ENCODE measurements around the gene HOXC12. TPM values are rescaled to one million over a fixed set of nuclear protein-coding genes. Genes with fewer than 3 reads are reported as not detected.

Gene HOXC12
- total and polyA plus RNA-seq, 4 donors = not detected

DNA sequence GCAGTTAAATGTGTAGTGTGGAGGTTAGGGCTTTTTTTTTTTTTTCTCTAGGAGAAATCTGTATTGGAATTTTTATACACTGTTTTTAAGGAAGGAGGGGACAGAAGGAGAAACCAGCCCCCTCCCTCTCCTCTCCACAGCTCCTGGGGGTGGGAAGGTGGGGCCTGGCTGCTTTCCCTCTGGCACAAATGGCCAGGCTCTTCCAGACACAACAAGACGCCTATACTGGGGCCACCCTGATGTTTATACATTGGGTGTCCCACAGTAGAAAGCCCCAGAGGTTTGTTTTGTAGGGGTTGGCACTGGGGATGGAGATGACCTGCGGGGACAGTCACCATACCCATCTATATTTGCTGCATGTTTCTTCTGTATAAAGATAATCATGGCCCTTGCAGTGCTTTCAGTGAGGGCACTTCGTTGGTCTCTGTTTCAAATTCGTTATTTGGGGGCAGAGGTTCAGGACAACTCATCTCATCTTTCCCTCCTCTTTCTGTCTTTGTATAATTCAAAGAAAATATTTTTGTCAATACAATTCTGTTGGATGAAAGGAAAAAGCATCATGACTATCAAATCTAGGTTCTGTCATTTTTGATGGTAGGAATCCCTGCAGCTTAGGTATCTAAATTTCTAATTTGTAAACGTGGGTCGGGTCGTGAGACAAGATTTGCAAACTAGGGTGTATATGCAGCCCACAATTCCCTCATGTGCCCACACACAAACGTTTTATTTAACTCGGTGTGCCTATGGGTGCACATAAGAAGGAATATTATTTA lies 22.3 kb downstream of the HOXC12 start:
- WGBS, 2 donors = 13 to 16% methylated on average over 9 of the region's 9 CpGs
- peaks cover 34 to 98% (median 86%) of the 10 kb centered on the region in 3 donors for H3K27me3 ChIP-seq (ENCODE audit: control insufficient read depth in 3 of 3, insufficient read depth in 3 of 3, low read length in 2 of 3)

DNA sequence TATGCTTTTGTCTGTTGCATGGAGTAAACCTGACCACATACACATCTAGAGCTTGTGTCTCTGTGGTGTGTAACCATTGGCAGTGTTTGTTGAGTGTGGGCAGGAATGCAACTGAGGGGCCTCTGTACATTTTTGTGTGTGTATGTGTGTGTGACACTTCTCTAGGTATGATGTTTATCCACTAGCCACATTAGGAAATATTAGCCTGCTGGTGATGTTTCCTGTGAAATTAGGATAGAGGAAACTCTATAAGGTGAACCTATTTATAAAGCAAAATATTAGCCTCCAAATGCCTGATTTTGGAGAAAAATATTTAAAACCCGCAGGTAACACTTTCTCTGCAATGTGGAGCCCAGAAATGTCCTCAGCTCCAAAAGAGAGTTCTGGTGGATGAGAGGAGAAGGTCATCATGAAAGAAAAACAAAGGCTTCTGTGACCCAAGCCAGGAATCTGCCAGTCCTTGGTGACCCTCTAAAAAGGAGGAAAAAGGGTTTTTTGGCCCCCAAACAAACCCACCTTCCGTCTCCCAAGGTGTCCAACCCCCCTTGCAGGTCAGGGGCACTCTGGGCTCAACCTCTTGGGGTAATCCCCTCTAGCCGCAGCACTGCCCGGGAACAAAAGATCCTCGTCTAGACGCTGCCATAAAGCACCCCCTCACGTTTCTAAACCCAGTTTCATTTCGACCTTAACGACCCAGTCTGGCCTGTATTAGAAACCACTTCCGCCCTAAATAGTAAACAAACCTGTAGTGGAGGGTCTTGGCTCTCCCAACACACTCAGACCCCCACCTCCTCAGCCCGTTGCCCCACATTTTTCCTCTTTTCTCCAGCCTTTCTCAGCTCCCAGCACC lies 23.1 kb downstream of the HOXC12 start:
- Histone ChIP-seq H3K4me3 (no peak overlapping the region), H3K9ac (ENCODE audit: insufficient read depth in 1 of 2, low read length in 2 of 2) (no peak overlapping the region), H3K9me3 (ENCODE audit: control insufficient read depth in 4 of 4, insufficient read depth in 3 of 4, low read length in 3 of 4) (peaks cover 0 to 23% (median 0%) of the 10 kb centered on the region in 4 donors), H3K36me3 (ENCODE audit: control insufficient read depth in 4 of 4, insufficient read depth in 4 of 4, low read length in 4 of 4) (no peaks in the 10 kb centered on the region), H3K27ac (ENCODE audit: low read depth in 1 of 2, low read length in 1 of 2) (no peak overlapping the region), H3K4me1 (ENCODE audit: control insufficient read depth in 5 of 5, insufficient read depth in 5 of 5, low read length in 5 of 5) (peaks cover 0 to 15% (median 4%) of the 10 kb centered on the region in 5 donors), H3K27me3 (ENCODE audit: control insufficient read depth in 3 of 3, insufficient read depth in 3 of 3, low read length in 2 of 3) (peaks cover 31 to 98% (median 85%) of the 10 kb centered on the region in 3 donors)
- DNase-seq (no peak), ATAC-seq (ENCODE audit: insufficient read depth, low FRiP score) (no peak)
- 3 to 4% methylated on average over 11 of the region's 11 CpGs for WGBS, 2 donors
- TF ChIP-seq, protein P1, sequence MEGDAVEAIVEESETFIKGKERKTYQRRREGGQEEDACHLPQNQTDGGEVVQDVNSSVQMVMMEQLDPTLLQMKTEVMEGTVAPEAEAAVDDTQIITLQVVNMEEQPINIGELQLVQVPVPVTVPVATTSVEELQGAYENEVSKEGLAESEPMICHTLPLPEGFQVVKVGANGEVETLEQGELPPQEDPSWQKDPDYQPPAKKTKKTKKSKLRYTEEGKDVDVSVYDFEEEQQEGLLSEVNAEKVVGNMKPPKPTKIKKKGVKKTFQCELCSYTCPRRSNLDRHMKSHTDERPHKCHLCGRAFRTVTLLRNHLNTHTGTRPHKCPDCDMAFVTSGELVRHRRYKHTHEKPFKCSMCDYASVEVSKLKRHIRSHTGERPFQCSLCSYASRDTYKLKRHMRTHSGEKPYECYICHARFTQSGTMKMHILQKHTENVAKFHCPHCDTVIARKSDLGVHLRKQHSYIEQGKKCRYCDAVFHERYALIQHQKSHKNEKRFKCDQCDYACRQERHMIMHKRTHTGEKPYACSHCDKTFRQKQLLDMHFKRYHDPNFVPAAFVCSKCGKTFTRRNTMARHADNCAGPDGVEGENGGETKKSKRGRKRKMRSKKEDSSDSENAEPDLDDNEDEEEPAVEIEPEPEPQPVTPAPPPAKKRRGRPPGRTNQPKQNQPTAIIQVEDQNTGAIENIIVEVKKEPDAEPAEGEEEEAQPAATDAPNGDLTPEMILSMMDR (IDR thresholded peaks at IDR 0.05; ENCODE audit: control extremely low read depth, extremely low read depth) = no peak

More for the DNA sequence above, 22.3 kb downstream of the HOXC12 start:
- Histone ChIP-seq H3K4me1 (ENCODE audit: control insufficient read depth in 5 of 5, insufficient read depth in 5 of 5, low read length in 5 of 5) (peaks cover 0 to 15% (median 4%) of the 10 kb centered on the region in 5 donors), H3K9me3 (ENCODE audit: control insufficient read depth in 4 of 4, insufficient read depth in 3 of 4, low read length in 3 of 4) (peaks cover 0 to 22% (median 0%) of the 10 kb centered on the region in 4 donors), H3K36me3 (ENCODE audit: control insufficient read depth in 4 of 4, insufficient read depth in 4 of 4, low read length in 4 of 4) (no peaks in the 10 kb centered on the region), H3K4me3 (no peak overlapping the region), H3K27ac (ENCODE audit: low read depth in 1 of 2, low read length in 1 of 2) (no peak overlapping the region), H3K9ac (ENCODE audit: insufficient read depth in 1 of 2, low read length in 2 of 2) (no peak overlapping the region)
- ATAC-seq (ENCODE audit: insufficient read depth, low FRiP score) = no peak
- no peak for DNase-seq
- TF ChIP-seq, protein P1 (IDR thresholded peaks at IDR 0.05; ENCODE audit: control extremely low read depth, extremely low read depth) = no peak

DNA sequence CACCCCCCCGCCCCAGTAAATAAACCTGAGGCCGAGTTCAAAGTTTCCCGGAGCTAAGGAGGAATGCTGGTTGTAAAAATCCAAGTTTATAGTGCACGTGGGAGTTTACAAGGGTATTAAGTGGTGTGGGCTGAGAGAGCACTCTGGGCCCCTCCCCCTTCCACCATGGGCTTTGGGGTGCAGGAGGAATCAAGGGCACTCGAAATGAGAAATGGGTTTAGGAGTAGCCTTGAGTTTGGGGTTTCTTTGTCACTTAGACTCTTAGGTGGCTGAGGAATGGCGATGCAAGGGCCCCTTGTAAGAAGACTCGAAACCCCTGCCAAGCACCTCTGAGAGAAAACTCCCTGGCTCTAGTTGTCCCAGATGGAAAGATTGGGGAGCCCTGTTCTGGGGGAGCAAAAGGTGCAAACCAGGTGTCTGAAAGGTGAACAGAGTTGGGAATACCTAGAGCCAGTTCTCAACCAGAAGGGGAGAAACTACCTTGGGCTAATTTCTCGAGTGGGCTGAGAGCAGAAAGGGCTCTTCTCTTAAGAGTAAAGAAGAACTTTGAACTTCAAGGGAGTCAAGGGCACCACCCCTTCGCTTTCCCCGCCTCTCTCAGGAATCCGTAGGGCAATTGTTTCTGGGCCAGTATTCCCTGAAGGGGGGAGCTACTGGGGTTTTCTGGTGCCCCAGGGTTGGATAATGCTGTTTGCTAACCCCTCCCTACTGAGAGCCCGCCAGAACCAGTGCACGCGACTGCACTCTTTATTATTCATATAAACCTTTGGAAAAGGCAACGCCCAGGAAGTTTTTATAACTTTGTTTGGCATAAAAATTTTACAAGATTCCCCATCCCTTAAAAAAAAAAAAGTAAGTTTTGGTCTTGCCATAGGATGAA lies 24.0 kb downstream of the HOXC12 start:
- H3K27me3 ChIP-seq (ENCODE audit: control insufficient read depth in 3 of 3, insufficient read depth in 3 of 3, low read length in 2 of 3) = peaks cover 30 to 99% (median 87%) of the 10 kb centered on the region in 3 donors
- peaks cover 0 to 21% (median 0%) of the 10 kb centered on the region in 4 donors for H3K9me3 ChIP-seq (ENCODE audit: control insufficient read depth in 4 of 4, insufficient read depth in 3 of 4, low read length in 3 of 4)
- no peak overlapping the region for H3K9ac ChIP-seq (ENCODE audit: insufficient read depth in 1 of 2, low read length in 2 of 2)
- ATAC-seq (ENCODE audit: insufficient read depth, low FRiP score) (no peak), DNase-seq (no peak)
- TF ChIP-seq, protein P1 (IDR thresholded peaks at IDR 0.05; ENCODE audit: control extremely low read depth, extremely low read depth) = no peak
- WGBS, 2 donors = 9 to 16% methylated on average over 15 of the region's 15 CpGs
- H3K4me1 ChIP-seq (ENCODE audit: control insufficient read depth in 5 of 5, insufficient read depth in 5 of 5, low read length in 5 of 5) = peaks cover 0 to 13% (median 4%) of the 10 kb centered on the region in 5 donors
- H3K4me3 ChIP-seq = no peak overlapping the region
- H3K36me3 ChIP-seq (ENCODE audit: control insufficient read depth in 4 of 4, insufficient read depth in 4 of 4, low read length in 4 of 4) = no peaks in the 10 kb centered on the region
- no peak overlapping the region for H3K27ac ChIP-seq (ENCODE audit: low read depth in 1 of 2, low read length in 1 of 2)
